Measurements from ENCODE around the gene NHEJ1.

GRCh38 chr2:219158586-219158985, 2.0 kb downstream of the NHEJ1 start:
- TF ChIP-seq, protein P1, sequence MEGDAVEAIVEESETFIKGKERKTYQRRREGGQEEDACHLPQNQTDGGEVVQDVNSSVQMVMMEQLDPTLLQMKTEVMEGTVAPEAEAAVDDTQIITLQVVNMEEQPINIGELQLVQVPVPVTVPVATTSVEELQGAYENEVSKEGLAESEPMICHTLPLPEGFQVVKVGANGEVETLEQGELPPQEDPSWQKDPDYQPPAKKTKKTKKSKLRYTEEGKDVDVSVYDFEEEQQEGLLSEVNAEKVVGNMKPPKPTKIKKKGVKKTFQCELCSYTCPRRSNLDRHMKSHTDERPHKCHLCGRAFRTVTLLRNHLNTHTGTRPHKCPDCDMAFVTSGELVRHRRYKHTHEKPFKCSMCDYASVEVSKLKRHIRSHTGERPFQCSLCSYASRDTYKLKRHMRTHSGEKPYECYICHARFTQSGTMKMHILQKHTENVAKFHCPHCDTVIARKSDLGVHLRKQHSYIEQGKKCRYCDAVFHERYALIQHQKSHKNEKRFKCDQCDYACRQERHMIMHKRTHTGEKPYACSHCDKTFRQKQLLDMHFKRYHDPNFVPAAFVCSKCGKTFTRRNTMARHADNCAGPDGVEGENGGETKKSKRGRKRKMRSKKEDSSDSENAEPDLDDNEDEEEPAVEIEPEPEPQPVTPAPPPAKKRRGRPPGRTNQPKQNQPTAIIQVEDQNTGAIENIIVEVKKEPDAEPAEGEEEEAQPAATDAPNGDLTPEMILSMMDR (IDR thresholded peaks at IDR 0.05; ENCODE audit: low read depth, low read length, missing input control), result no peak
- TF ChIP-seq REST (IDR thresholded peaks at IDR 0.05) (no peak), YY1 (IDR thresholded peaks at IDR 0.05) (no peak), RAD21 (IDR thresholded peaks at IDR 0.05) (no peak), HNF4G (IDR thresholded peaks at IDR 0.05) (no peak), JUND (IDR thresholded peaks at IDR 0.05) (no peak)
- TF ChIP-seq, protein P2, sequence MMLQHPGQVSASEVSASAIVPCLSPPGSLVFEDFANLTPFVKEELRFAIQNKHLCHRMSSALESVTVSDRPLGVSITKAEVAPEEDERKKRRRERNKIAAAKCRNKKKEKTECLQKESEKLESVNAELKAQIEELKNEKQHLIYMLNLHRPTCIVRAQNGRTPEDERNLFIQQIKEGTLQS (IDR thresholded peaks at IDR 0.05), result no peak
- TF ChIP-seq, protein P3, sequence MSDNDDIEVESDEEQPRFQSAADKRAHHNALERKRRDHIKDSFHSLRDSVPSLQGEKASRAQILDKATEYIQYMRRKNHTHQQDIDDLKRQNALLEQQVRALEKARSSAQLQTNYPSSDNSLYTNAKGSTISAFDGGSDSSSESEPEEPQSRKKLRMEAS (IDR thresholded peaks at IDR 0.05), result no peak
